HK-2 (cell line): ENCODE results near the gene CRLF1.

Source experiments
- DNase-seq: peaks from one replicate; pipeline ENCODE4 v3.0.0-alpha.2; 2018; ENCODE audit not compliant: unreplicated experiment

Gene CRLF1

GRCh38 chr19:18557411-18558201, 49.0 kb downstream of the CRLF1 start, which contains the start of gene KXD1:
Gene KXD1 (plus strand): TSS chr19:18557870. CDS start chr19:18562057, 4,187 bp downstream.
- DNase-seq: peak; percentile 97

DNA sequence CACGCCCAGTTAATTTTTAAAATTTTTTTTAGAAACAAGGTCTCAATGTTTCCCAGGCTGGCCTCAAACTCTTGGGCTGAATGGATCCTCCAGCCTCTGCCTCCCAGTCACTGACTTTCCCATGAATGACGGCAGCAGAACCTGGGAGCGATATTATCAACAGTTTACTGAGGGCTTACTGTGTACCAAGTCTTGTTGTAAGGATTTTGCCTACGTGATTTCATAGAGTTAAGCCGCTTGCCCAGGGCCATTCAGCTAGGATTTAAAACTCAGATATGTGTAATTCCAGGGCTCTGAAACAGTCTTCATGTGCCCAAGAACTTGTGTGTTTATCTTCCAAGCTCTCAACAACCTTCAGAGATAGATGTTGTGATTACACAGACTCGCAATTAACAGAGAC, 55.0 kb downstream of the CRLF1 start:
- no peak for DNase-seq

DNA sequence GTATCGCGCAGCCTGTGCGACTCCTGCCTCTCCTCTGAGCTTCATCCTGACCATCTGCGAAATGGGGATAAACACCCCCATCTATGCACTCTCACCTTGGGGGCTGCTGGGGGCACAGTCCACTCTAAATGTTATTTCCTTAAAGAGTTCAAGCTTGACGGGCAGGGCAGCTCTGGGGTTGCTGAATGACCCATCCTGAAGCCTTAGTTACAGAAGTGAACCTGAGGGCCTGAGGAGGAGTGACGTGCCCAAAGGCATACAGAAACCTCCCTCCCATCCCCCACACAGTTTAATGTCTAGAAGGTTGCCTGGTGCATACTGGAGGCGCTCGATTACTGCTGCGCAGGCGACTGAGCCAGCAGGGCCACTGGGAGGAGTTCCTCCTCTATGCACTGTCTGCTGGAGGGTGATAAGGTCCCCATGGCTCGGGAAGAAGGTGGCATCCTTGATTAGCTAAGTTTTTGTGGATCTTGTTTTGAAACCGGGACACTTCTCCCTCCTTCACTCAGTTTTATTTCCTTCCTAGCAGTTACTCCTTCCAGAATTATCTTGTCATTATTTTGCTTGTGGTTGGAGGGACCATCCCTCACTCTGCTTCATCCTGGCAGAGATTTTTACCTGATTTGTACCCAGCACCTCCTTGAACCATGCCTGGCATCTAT, 62.7 kb downstream of the CRLF1 start:
- peak; percentile 62 for DNase-seq
